Central memory CD8-positive, alpha-beta T cell (primary cell): Measurements from ENCODE around the gene NEK9.

ENCODE experiments used
- ATAC-seq: fragments of 150-1000 bp; cut with Tn5 transposase; replicated peaks from 2 replicates; pipeline ENCODE4 v1.10.0; 2022; ENCODE audit warnings: mild to moderate bottlenecking, moderate FRiP score, moderate number of reproducible peaks; ENCODE audit not compliant: poor library complexity, severe bottlenecking; ENCODE audit errors: extremely low read depth
- DNase-seq, 2 donors: peaks; one replicate each; pipeline ENCODE4 v3.0.0; 2021; ENCODE audit warnings: low spot score in 2 of 2
- H3K27ac Mint-ChIP-seq: one replicate; pipeline ENCODE4 v1.8.0; 2022; ENCODE audit warnings: low read depth, mild to moderate bottlenecking, moderate library complexity, mixed read lengths
- H3K27me3 Mint-ChIP-seq: one replicate; pipeline ENCODE4 v1.8.0; 2022; ENCODE audit warnings: mixed read lengths
- H3K36me3 Mint-ChIP-seq: one replicate; pipeline ENCODE4 v1.8.0; 2022; ENCODE audit warnings: mild to moderate bottlenecking, moderate library complexity, mixed read lengths; ENCODE audit not compliant: insufficient read depth
- H3K4me1 Mint-ChIP-seq: one replicate; pipeline ENCODE4 v1.8.0; 2022; ENCODE audit warnings: mixed read lengths
- H3K4me3 Mint-ChIP-seq: one replicate; pipeline ENCODE4 v1.8.0; 2022; ENCODE audit warnings: mild to moderate bottlenecking, moderate library complexity, mixed read lengths
- H3K9me3 Mint-ChIP-seq: one replicate; pipeline ENCODE4 v1.8.0; 2022; ENCODE audit warnings: mixed read lengths

NEK9 gene

GRCh38 chr14:75126679-75127473, at the start of gene NEK9:
Gene NEK9, minus strand, starts transcription at chr14:75127048. Its CDS starts 127 bp downstream, at chr14:75126921.
- Mint-ChIP-seq H3K36me3 (peaks cover 25% of the 10 kb centered on the region), H3K9me3 (no peaks in the 10 kb centered on the region), H3K4me1 (peaks cover 37% of the 10 kb centered on the region), H3K27ac (peak within 1 kb of the TSS; percentile 99), H3K4me3 (peak within 1 kb of the TSS; percentile 84), H3K27me3 (no peaks in the 10 kb centered on the region)
- peak; percentile 80 to 85 for DNase-seq
- ATAC-seq = peak; percentile 90

GRCh38 chr14:75176142-75176820, 49.4 kb upstream of the NEK9 start, which contains the start of gene TMED10:
Gene TMED10, minus strand, starts transcription at chr14:75176612. Its CDS starts 33 bp downstream, at chr14:75176579.
- Mint-ChIP-seq H3K9me3 (no peaks in the 10 kb centered on the region), H3K36me3 (peaks cover 16% of the 10 kb centered on the region), H3K4me1 (peaks cover 53% of the 10 kb centered on the region), H3K27me3 (no peaks in the 10 kb centered on the region), H3K27ac (peak within 1 kb of the TSS; percentile 97), H3K4me3 (peak within 1 kb of the TSS; percentile 94)
- peak; percentile 89 to 95 for DNase-seq
- peak; percentile 83 for ATAC-seq

GRCh38 chr14:75175677-75176141, 48.9 kb upstream of the NEK9 start:
- H3K36me3 Mint-ChIP-seq = peaks cover 16% of the 10 kb centered on the region
- peak overlapping the region; percentile 97 for H3K27ac Mint-ChIP-seq
- DNase-seq = no peak
- H3K27me3 Mint-ChIP-seq = no peaks in the 10 kb centered on the region
- H3K4me3 Mint-ChIP-seq = peak overlapping the region; percentile 94
- no peaks in the 10 kb centered on the region for H3K9me3 Mint-ChIP-seq
- peaks cover 59% of the 10 kb centered on the region for H3K4me1 Mint-ChIP-seq
- ATAC-seq = no peak

- peaks cover 18% of the 10 kb centered on the region for H3K36me3 Mint-ChIP-seq
- peak overlapping the region; percentile 97 for H3K27ac Mint-ChIP-seq
- H3K4me1 Mint-ChIP-seq = peaks cover 73% of the 10 kb centered on the region
- H3K27me3 Mint-ChIP-seq = no peaks in the 10 kb centered on the region
- H3K4me3 Mint-ChIP-seq = peak overlapping the region; percentile 94
- DNase-seq (no peak), ATAC-seq (no peak)
- no peaks in the 10 kb centered on the region for H3K9me3 Mint-ChIP-seq
Measured at GRCh38 chr14:75174066-75174465, 47.2 kb upstream of the NEK9 start.

- Mint-ChIP-seq H3K27me3 (no peaks in the 10 kb centered on the region), H3K9me3 (no peaks in the 10 kb centered on the region), H3K36me3 (peaks cover 8% of the 10 kb centered on the region), H3K27ac (peak overlapping the region; percentile 5), H3K4me1 (peaks cover 88% of the 10 kb centered on the region), H3K4me3 (no peak overlapping the region)
- no peak for ATAC-seq
- DNase-seq = no peak
Measured at GRCh38 chr14:75170772-75171171, 43.9 kb upstream of the NEK9 start.

- Mint-ChIP-seq H3K27me3 (no peaks in the 10 kb centered on the region), H3K9me3 (no peaks in the 10 kb centered on the region), H3K4me1 (peaks cover 73% of the 10 kb centered on the region), H3K27ac (no peak overlapping the region), H3K4me3 (no peak overlapping the region), H3K36me3 (peaks cover 6% of the 10 kb centered on the region)
- ATAC-seq (no peak), DNase-seq (no peak)
Measured at GRCh38 chr14:75168586-75169335, 41.9 kb upstream of the NEK9 start.

- Mint-ChIP-seq H3K36me3 (peaks cover 6% of the 10 kb centered on the region), H3K4me1 (peaks cover 68% of the 10 kb centered on the region), H3K27me3 (no peaks in the 10 kb centered on the region), H3K4me3 (no peak overlapping the region), H3K27ac (no peak overlapping the region), H3K9me3 (no peaks in the 10 kb centered on the region)
- ATAC-seq = no peak
- DNase-seq = no peak
Measured at GRCh38 chr14:75167325-75167724, 40.5 kb upstream of the NEK9 start.

- Mint-ChIP-seq H3K36me3 (peaks cover 10% of the 10 kb centered on the region), H3K9me3 (no peaks in the 10 kb centered on the region), H3K4me3 (no peak overlapping the region), H3K27me3 (no peaks in the 10 kb centered on the region), H3K4me1 (peaks cover 68% of the 10 kb centered on the region), H3K27ac (no peak overlapping the region)
- no peak for DNase-seq
- ATAC-seq = no peak
Measured at GRCh38 chr14:75165586-75166391, 38.9 kb upstream of the NEK9 start.

- DNase-seq (no peak), ATAC-seq (no peak)
- Mint-ChIP-seq H3K9me3 (no peaks in the 10 kb centered on the region), H3K27ac (no peak overlapping the region), H3K4me1 (peaks cover 68% of the 10 kb centered on the region), H3K4me3 (no peak overlapping the region), H3K27me3 (no peaks in the 10 kb centered on the region), H3K36me3 (peaks cover 12% of the 10 kb centered on the region)
Measured at GRCh38 chr14:75164809-75165208, 38.0 kb upstream of the NEK9 start.

- Mint-ChIP-seq H3K36me3 (peaks cover 11% of the 10 kb centered on the region), H3K4me1 (peaks cover 69% of the 10 kb centered on the region), H3K9me3 (no peaks in the 10 kb centered on the region), H3K4me3 (no peak overlapping the region), H3K27ac (no peak overlapping the region), H3K27me3 (no peaks in the 10 kb centered on the region)
- no peak for DNase-seq
- no peak for ATAC-seq
Measured at GRCh38 chr14:75163677-75164076, 36.8 kb upstream of the NEK9 start.

GRCh38 chr14:75162631-75163030, 35.8 kb upstream of the NEK9 start:
- Mint-ChIP-seq H3K36me3 (peaks cover 8% of the 10 kb centered on the region), H3K4me1 (peaks cover 59% of the 10 kb centered on the region), H3K4me3 (no peak overlapping the region), H3K9me3 (no peaks in the 10 kb centered on the region), H3K27me3 (no peaks in the 10 kb centered on the region), H3K27ac (peak overlapping the region; percentile 48)
- no peak for DNase-seq
- no peak for ATAC-seq
